T-helper 1 cell treated with Interleukin-12 subunit alpha and Interleukin-12 subunit beta and Interleukin-4 antibody, amounts not matched to agents 30 ng/mL and 1 ng/mL, for 36 hours (primary cell): ENCODE measurements around the gene CIRBP. TPM values are rescaled to one million over a fixed set of nuclear protein-coding genes. Genes with fewer than 3 reads are reported as not detected.

Experiments used
- intact Hi-C: fragments of 100-400 bp; cut with micrococcal nuclease; formaldehyde crosslinking; loops from one replicate; pipeline ENCODE4 v1.15.1; 2024
- total RNA-seq: library from RNA; stranded (reverse); gene quantifications from 2 replicates; pipeline ENCODE4 v1.2.3, GENCODE V29; 2022

CIRBP gene
- total RNA-seq, 1 donor from 2014 or later, result 208 TPM

- intact Hi-C loops, result no loop called here
Observed at GRCh38 chr19:1288833-1289685, 19.9 kb downstream of the CIRBP start.

- intact Hi-C loops, result no loop called here
Observed at GRCh38 chr19:1289686-1290025, 20.5 kb downstream of the CIRBP start.

GRCh38 chr19:1290196-1290702 lies 21.1 kb downstream of the CIRBP start:
- intact Hi-C loops, result no loop called here

- intact Hi-C loops, result no loop called here
Observed at GRCh38 chr19:1290703-1291651, 21.8 kb downstream of the CIRBP start.

- intact Hi-C loops, result no loop called here
Observed at GRCh38 chr19:1291761-1292418, 22.8 kb downstream of the CIRBP start.

GRCh38 chr19:1292419-1293151 lies 23.5 kb downstream of the CIRBP start:
- intact Hi-C loops, result no loop called here

GRCh38 chr19:1293782-1294604 lies 24.9 kb downstream of the CIRBP start:
- intact Hi-C loops, result no loop called here

GRCh38 chr19:1294688-1295087 lies 25.6 kb downstream of the CIRBP start:
- intact Hi-C loops, result no loop called here

- intact Hi-C loops, result no loop called here
Observed at GRCh38 chr19:1295169-1296012, 26.3 kb downstream of the CIRBP start.

GRCh38 chr19:1296078-1296477 lies 26.9 kb downstream of the CIRBP start:
- intact Hi-C loops, result no loop called here

GRCh38 chr19:1296575-1297271 lies 27.6 kb downstream of the CIRBP start:
- intact Hi-C loops, result no loop called here

- intact Hi-C loops, result no loop called here
Observed at GRCh38 chr19:1298235-1298634, 29.1 kb downstream of the CIRBP start.

- intact Hi-C loops, result no loop called here
Observed at GRCh38 chr19:1299801-1300200, 30.7 kb downstream of the CIRBP start.

- intact Hi-C loops, result no loop called here
Observed at GRCh38 chr19:1300744-1301490, 31.8 kb downstream of the CIRBP start.

- intact Hi-C loops, result no loop called here
Observed at GRCh38 chr19:1302533-1303239, 33.6 kb downstream of the CIRBP start.

GRCh38 chr19:1304197-1304924 lies 35.2 kb downstream of the CIRBP start:
- intact Hi-C loops, result no loop called here
